WTC11 (cell line): ENCODE measurements around the gene PAQR6. TPM values are rescaled to one million over a fixed set of nuclear protein-coding genes. Genes with fewer than 3 reads are reported as not detected.

ENCODE experiments used
- ATAC-seq: fragments of 200-7000 bp; cut with Tn5 transposase; 2 replicates; pipeline ENCODE4 v1.10.0; 2021; ENCODE audit warnings: mild to moderate bottlenecking, moderate library complexity
- CTCF ChIA-PET: fragments of 300-600 bp; sonication (Branson Sonifier 250); formaldehyde crosslinking; loops from one replicate; lab custom pipeline; 2021; ENCODE audit warnings: antibody characterized with exemption; lab: Charles Lee
- POLR2A ChIA-PET: fragments of 350-600 bp; sonication (Branson Sonifier 250); formaldehyde crosslinking; loops from one replicate; lab custom pipeline; 2021; ENCODE audit warnings: antibody characterized with exemption; lab: Charles Lee
- DNase-seq: peaks from one replicate; pipeline ENCODE4 v3.0.0; 2021; ENCODE audit warnings: low spot score
- H3K27ac Mint-ChIP-seq: 2 replicates; pipeline ENCODE4 v1.8.0; 2021; ENCODE audit warnings: mixed read lengths
- H3K27me3 Mint-ChIP-seq: 2 replicates; pipeline ENCODE4 v1.8.0; 2021; ENCODE audit warnings: low read depth, mild to moderate bottlenecking, moderate library complexity, mixed read lengths
- H3K36me3 Mint-ChIP-seq: 2 replicates; pipeline ENCODE4 v1.8.0; 2021; ENCODE audit warnings: mixed read lengths
- H3K4me1 Mint-ChIP-seq: 2 replicates; pipeline ENCODE4 v1.8.0; 2022; ENCODE audit warnings: mixed read lengths
- H3K4me3 Mint-ChIP-seq: 2 replicates; pipeline ENCODE4 v1.8.0; 2021; ENCODE audit warnings: mild to moderate bottlenecking, moderate library complexity, mixed read lengths
- H3K9me3 Mint-ChIP-seq: 2 replicates; pipeline ENCODE4 v1.8.0; 2021; ENCODE audit warnings: mixed read lengths
- CBFB ChIP-seq: sonication (generic); formaldehyde crosslinking; IDR thresholded peaks from 2 replicates; pipeline ENCODE4 v1.8.1; 2022; ENCODE audit warnings: mild to moderate bottlenecking, low read depth, missing genetic modification reagents
- FOXJ3 ChIP-seq: sonication (generic); formaldehyde crosslinking; IDR thresholded peaks from 2 replicates; pipeline ENCODE4 v1.9.0; 2021; ENCODE audit warnings: missing genetic modification reagents, mild to moderate bottlenecking, borderline replicate concordance
- FOXP4 ChIP-seq: sonication (generic); formaldehyde crosslinking; IDR thresholded peaks from 2 replicates; pipeline ENCODE4 v1.8.0; 2022; ENCODE audit warnings: mild to moderate bottlenecking, missing genetic modification reagents
- GABPB1 ChIP-seq: sonication (generic); formaldehyde crosslinking; IDR thresholded peaks from 2 replicates; pipeline ENCODE4 v1.8.1; 2023; ENCODE audit warnings: mild to moderate bottlenecking, missing genetic modification reagents
- GRHL2 ChIP-seq: fragments of 250-450 bp; sonication (Bioruptor Pico); IDR thresholded peaks from 2 replicates; pipeline ENCODE4 v1.8.0; 2022; ENCODE audit warnings: mild to moderate bottlenecking, moderate library complexity; ENCODE audit not compliant: insufficient replicate concordance, severe bottlenecking
- HMGA2 ChIP-seq: fragments of 250-450 bp; sonication (Bioruptor Pico); IDR thresholded peaks from 2 replicates; pipeline ENCODE4 v1.4.0; 2021; ENCODE audit warnings: mild to moderate bottlenecking, moderate library complexity
- JUN ChIP-seq: sonication (generic); formaldehyde crosslinking; IDR thresholded peaks from 2 replicates; pipeline ENCODE4 v1.8.0; 2023; ENCODE audit warnings: mild to moderate bottlenecking, missing genetic modification reagents
- KAT7 ChIP-seq: sonication (generic); formaldehyde crosslinking; IDR thresholded peaks from 2 replicates; pipeline ENCODE4 v1.8.1; 2023; ENCODE audit warnings: missing genetic modification reagents, mild to moderate bottlenecking, borderline replicate concordance
- MLX ChIP-seq: sonication (generic); formaldehyde crosslinking; IDR thresholded peaks from 2 replicates; pipeline ENCODE4 v1.8.1; 2023; ENCODE audit warnings: mild to moderate bottlenecking, missing genetic modification reagents, moderate library complexity
- MYBL2 ChIP-seq: sonication (generic); formaldehyde crosslinking; IDR thresholded peaks from 2 replicates; pipeline ENCODE4 v1.8.1; 2023; ENCODE audit warnings: mild to moderate bottlenecking, moderate library complexity, missing genetic modification reagents
- NR2C2 ChIP-seq: sonication (generic); formaldehyde crosslinking; IDR thresholded peaks from 2 replicates; pipeline ENCODE4 v1.8.0; 2022; ENCODE audit warnings: mild to moderate bottlenecking, missing genetic modification reagents
- PRRX2 ChIP-seq: fragments of 250-450 bp; sonication (Bioruptor Pico); IDR thresholded peaks from 2 replicates; pipeline ENCODE4 v1.8.0; 2021; ENCODE audit warnings: mild to moderate bottlenecking
- RELA ChIP-seq: sonication (generic); formaldehyde crosslinking; IDR thresholded peaks from 2 replicates; pipeline ENCODE4 v1.8.1; 2022; ENCODE audit warnings: missing genetic modification reagents, mild to moderate bottlenecking, borderline replicate concordance
- SP1 ChIP-seq: sonication (generic); formaldehyde crosslinking; conservative IDR thresholded peaks from 2 replicates; pipeline ENCODE4 v1.8.1; 2022; ENCODE audit warnings: missing genetic modification reagents
- STAT6 ChIP-seq: sonication (generic); formaldehyde crosslinking; conservative IDR thresholded peaks from 2 replicates; pipeline ENCODE4 v1.8.1; 2023; ENCODE audit warnings: mild to moderate bottlenecking, low read depth, missing genetic modification reagents, moderate library complexity
- TEAD1 ChIP-seq: sonication (generic); formaldehyde crosslinking; IDR thresholded peaks from 2 replicates; pipeline ENCODE4 v1.8.0; 2022; ENCODE audit warnings: mild to moderate bottlenecking, missing genetic modification reagents
- TP53 ChIP-seq: sonication (generic); formaldehyde crosslinking; IDR thresholded peaks from 2 replicates; pipeline ENCODE4 v1.8.1; 2023; ENCODE audit warnings: mild to moderate bottlenecking, missing genetic modification reagents
- USF2 ChIP-seq: sonication (generic); formaldehyde crosslinking; IDR thresholded peaks from 2 replicates; pipeline ENCODE4 v1.8.1; 2023; ENCODE audit warnings: mild to moderate bottlenecking, missing genetic modification reagents, moderate library complexity
- ZBTB43 ChIP-seq: sonication (generic); formaldehyde crosslinking; IDR thresholded peaks from 2 replicates; pipeline ENCODE4 v1.8.1; 2023; ENCODE audit warnings: mild to moderate bottlenecking, missing genetic modification reagents
- ZNF263 ChIP-seq: sonication (generic); formaldehyde crosslinking; IDR thresholded peaks from 2 replicates; pipeline ENCODE4 v1.8.1; 2022; ENCODE audit warnings: low read depth, mild to moderate bottlenecking, moderate library complexity, missing genetic modification reagents
- ZNF512 ChIP-seq: sonication (generic); formaldehyde crosslinking; IDR thresholded peaks from 2 replicates; pipeline ENCODE4 v1.8.1; 2022; ENCODE audit warnings: missing genetic modification reagents, borderline replicate concordance
- ZNF671 ChIP-seq: fragments of 250-450 bp; sonication (Bioruptor Pico); IDR thresholded peaks from 2 replicates; pipeline ENCODE4 v1.8.0; 2021; ENCODE audit warnings: mild to moderate bottlenecking
- total RNA-seq: library from RNA; stranded (reverse); gene quantifications from 3 replicates; pipeline ENCODE4 v1.2.3, GENCODE V29; 2021

PAQR6 gene
- total RNA-seq, 1 experiment from 2014 or later = 5.9 TPM

- no peak for TF ChIP-seq JUN (CRISPR knock-in tag)
- TF ChIP-seq KAT7 (CRISPR knock-in tag) = no peak
- no peak for TF ChIP-seq FOXJ3
- TF ChIP-seq, all 79 proteins: peak for 0
Observed at GRCh38 chr1:156281281-156281680, 33.4 kb upstream of the PAQR6 start (continued).

- DNase-seq (no peak), ATAC-seq (no peak)
- Mint-ChIP-seq H3K9me3 (no peaks in the 10 kb centered on the region), H3K27me3 (no peaks in the 10 kb centered on the region), H3K4me1 (peaks cover 24% of the 10 kb centered on the region), H3K36me3 (peaks cover 38% of the 10 kb centered on the region), H3K27ac (no peak overlapping the region), H3K4me3 (peak overlapping the region; percentile 22; the same call in 1 of the 2 replicates)
- ChIA-PET POLR2A (no interaction called here), CTCF (interaction anchor here (0.9 to 1.3 kb wide), 4 partner anchors 15 to 150 kb away, joined by 3 read pairs; no protein-coding TSS in a partner anchor)
- TF ChIP-seq MYBL2 (CRISPR knock-in tag) (no peak), SP1 (no peak), STAT6 (CRISPR knock-in tag) (no peak), KAT7 (CRISPR knock-in tag) (no peak), HMGA2 (CRISPR knock-in tag) (no peak), PRRX2 (CRISPR knock-in tag) (no peak), ZBTB43 (CRISPR knock-in tag) (no peak), USF2 (CRISPR knock-in tag) (no peak), ZNF512 (CRISPR knock-in tag) (no peak), GRHL2 (CRISPR knock-in tag) (no peak), FOXP4 (CRISPR knock-in tag) (no peak), RELA (no peak), GABPB1 (CRISPR knock-in tag) (no peak), NR2C2 (CRISPR knock-in tag) (no peak), CBFB (CRISPR knock-in tag) (no peak), ZNF671 (CRISPR knock-in tag) (no peak), TP53 (no peak), TEAD1 (no peak), ZNF263 (CRISPR knock-in tag) (no peak), MLX (CRISPR knock-in tag) (no peak)
Observed at GRCh38 chr1:156279837-156280236, 32.0 kb upstream of the PAQR6 start.
